Measurements from ENCODE around the gene LSMEM2. TPM values are rescaled to one million over a fixed set of nuclear protein-coding genes. Genes with fewer than 3 reads are reported as not detected.

The LSMEM2 gene
- total and polyA plus RNA-seq, 9 of the 15 experiments (the other 6 are each of a cell fraction or from before 2014, with no cell fraction given) = not detected

DNA sequence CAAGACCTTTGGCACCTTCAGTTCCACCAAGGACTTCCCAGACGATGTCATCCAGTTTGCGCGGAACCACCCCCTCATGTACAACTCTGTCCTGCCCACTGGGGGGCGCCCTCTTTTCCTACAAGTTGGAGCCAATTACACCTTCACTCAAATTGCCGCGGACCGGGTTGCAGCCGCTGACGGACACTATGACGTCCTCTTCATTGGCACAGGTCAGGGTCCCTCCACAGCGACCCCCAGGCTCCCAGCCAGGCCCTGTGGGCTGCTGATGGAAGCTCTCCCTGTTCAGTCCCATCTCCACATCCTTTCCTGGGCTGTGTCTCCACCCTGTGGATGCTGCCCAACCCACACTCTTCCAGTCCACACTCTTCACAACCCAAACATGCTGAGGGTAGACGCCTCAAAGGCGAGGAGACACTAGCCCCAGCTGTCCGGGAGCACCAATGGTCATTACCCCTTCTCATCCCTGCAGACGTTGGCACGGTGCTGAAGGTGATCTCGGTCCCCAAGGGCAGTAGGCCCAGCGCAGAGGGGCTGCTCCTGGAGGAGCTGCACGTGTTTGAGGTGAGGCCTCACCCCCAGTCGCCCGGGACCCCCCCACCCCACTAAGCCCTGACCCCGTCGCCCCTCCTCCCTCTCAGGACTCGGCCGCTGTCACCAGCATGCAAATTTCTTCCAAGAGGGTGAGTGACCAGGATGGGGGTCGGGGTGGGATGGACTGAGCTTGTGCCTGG is 4.3 kb upstream of the LSMEM2 start (continued):
- TF ChIP-seq, protein P1, sequence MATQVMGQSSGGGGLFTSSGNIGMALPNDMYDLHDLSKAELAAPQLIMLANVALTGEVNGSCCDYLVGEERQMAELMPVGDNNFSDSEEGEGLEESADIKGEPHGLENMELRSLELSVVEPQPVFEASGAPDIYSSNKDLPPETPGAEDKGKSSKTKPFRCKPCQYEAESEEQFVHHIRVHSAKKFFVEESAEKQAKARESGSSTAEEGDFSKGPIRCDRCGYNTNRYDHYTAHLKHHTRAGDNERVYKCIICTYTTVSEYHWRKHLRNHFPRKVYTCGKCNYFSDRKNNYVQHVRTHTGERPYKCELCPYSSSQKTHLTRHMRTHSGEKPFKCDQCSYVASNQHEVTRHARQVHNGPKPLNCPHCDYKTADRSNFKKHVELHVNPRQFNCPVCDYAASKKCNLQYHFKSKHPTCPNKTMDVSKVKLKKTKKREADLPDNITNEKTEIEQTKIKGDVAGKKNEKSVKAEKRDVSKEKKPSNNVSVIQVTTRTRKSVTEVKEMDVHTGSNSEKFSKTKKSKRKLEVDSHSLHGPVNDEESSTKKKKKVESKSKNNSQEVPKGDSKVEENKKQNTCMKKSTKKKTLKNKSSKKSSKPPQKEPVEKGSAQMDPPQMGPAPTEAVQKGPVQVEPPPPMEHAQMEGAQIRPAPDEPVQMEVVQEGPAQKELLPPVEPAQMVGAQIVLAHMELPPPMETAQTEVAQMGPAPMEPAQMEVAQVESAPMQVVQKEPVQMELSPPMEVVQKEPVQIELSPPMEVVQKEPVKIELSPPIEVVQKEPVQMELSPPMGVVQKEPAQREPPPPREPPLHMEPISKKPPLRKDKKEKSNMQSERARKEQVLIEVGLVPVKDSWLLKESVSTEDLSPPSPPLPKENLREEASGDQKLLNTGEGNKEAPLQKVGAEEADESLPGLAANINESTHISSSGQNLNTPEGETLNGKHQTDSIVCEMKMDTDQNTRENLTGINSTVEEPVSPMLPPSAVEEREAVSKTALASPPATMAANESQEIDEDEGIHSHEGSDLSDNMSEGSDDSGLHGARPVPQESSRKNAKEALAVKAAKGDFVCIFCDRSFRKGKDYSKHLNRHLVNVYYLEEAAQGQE (IDR thresholded peaks at IDR 0.05; ENCODE audit: borderline replicate concordance) = peak; percentile 78
- TF ChIP-seq, protein P1 (CRISPR knock-in tag; IDR thresholded peaks at IDR 0.05; ENCODE audit: low read depth) = no peak
- TF ChIP-seq, protein P2, sequence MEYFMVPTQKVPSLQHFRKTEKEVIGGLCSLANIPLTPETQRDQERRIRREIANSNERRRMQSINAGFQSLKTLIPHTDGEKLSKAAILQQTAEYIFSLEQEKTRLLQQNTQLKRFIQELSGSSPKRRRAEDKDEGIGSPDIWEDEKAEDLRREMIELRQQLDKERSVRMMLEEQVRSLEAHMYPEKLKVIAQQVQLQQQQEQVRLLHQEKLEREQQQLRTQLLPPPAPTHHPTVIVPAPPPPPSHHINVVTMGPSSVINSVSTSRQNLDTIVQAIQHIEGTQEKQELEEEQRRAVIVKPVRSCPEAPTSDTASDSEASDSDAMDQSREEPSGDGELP (CRISPR knock-in tag; IDR thresholded peaks at IDR 0.05; ENCODE audit: borderline replicate concordance) = peak; percentile 42; the same call in 1 of the 2 replicates
- TF ChIP-seq, protein P3, sequence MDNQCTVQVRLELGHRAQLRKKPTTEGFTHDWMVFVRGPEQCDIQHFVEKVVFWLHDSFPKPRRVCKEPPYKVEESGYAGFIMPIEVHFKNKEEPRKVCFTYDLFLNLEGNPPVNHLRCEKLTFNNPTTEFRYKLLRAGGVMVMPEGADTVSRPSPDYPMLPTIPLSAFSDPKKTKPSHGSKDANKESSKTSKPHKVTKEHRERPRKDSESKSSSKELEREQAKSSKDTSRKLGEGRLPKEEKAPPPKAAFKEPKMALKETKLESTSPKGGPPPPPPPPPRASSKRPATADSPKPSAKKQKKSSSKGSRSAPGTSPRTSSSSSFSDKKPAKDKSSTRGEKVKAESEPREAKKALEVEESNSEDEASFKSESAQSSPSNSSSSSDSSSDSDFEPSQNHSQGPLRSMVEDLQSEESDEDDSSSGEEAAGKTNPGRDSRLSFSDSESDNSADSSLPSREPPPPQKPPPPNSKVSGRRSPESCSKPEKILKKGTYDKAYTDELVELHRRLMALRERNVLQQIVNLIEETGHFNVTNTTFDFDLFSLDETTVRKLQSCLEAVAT (IDR thresholded peaks at IDR 0.05) = peak in 1 of 2 experiments; percentile 48; a peak in 1 of 4 replicates
- TF ChIP-seq CC2D1A (IDR thresholded peaks at IDR 0.05) (peak; percentile 46; the same call in 1 of the 2 replicates), NBN (IDR thresholded peaks at IDR 0.05; ENCODE audit: low read depth) (0 out of 2 replicates have a peak, but pooled peaks have one; percentile 57), NRF1 (conservative IDR thresholded peaks at IDR 0.05 in 1 of 2, IDR thresholded peaks at IDR 0.05 in 1 of 2) (0 out of 4 replicates have a peak, but pooled peaks of 1 of the 2 experiments have one; percentile 24), RB1 (IDR thresholded peaks at IDR 0.05; ENCODE audit: low read depth) (peak; percentile 42; the same call in 1 of the 2 replicates), ARID2 (IDR thresholded peaks at IDR 0.05) (0 out of 2 replicates have a peak, but pooled peaks have one; percentile 39), ATF1 (CRISPR knock-in tag; IDR thresholded peaks at IDR 0.05) (no peak), ATF1 (tag; IDR thresholded peaks at IDR 0.05) (peak; percentile 49; the same call in 1 of the 2 replicates), ATF7 (IDR thresholded peaks at IDR 0.05) (peak; percentile 74), MAZ (CRISPR knock-in tag; conservative IDR thresholded peaks at IDR 0.05 in 1 of 2, IDR thresholded peaks at IDR 0.05 in 1 of 2) (peak in 1 of 2 experiments; percentile 68; a peak in 1 of 4 replicates), ZNF274 (IDR thresholded peaks at IDR 0.05; ENCODE audit: borderline replicate concordance, low read depth, low read length) (no peak)
- TF ChIP-seq, protein P4, sequence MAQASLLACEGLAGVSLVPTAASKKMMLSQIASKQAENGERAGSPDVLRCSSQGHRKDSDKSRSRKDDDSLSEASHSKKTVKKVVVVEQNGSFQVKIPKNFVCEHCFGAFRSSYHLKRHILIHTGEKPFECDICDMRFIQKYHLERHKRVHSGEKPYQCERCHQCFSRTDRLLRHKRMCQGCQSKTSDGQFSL (CRISPR knock-in tag; IDR thresholded peaks at IDR 0.05) = peak; percentile 56; the same call in 1 of the 2 replicates
- TF ChIP-seq, protein P4 (tag; IDR thresholded peaks at IDR 0.05) = no peak
